Embryonic facial prominence (tissue), 1 donor: ENCODE results near the gene FSD1.
"Not testable (repeated sequence)": the region's sequence is repeated elsewhere in the genome, so short reads cannot be mapped to it uniquely, and the experiment has no call there.

Experiments used
- DNase-seq: peaks from one replicate; pipeline ENCODE4 v3.0.0-alpha.2; 2016; ENCODE audit errors: extremely low spot score

The FSD1 gene

GRCh38 chr19:4345342-4346019 is 41.1 kb downstream of the FSD1 start:
- DNase-seq, result no peak

- DNase-seq, result no peak
Observed at GRCh38 chr19:4346020-4346383, 41.6 kb downstream of the FSD1 start.

GRCh38 chr19:4347521-4347920 is 43.1 kb downstream of the FSD1 start:
- DNase-seq, result no peak

DNA sequence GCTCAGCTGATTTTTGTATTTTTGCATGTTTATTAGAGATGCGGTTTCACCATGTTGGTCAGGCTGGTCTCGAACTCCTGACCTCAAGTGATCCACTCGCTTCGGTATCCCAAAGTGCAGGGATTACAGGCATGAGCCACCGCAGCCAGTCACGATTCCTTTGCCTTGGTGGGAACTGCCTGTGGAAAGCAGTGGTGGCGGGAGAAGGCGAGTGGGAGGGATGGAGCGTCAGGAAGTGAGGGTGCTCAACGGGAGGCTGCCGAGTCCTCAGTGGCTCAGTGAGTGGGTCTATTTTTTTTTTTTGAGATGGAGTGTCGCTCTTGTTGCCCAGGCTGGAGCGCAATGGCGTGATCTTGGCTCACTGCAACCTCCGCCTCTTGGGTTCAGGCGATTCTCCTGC is 44.8 kb downstream of the FSD1 start:
- DNase-seq, result not testable (repeated sequence)

DNA sequence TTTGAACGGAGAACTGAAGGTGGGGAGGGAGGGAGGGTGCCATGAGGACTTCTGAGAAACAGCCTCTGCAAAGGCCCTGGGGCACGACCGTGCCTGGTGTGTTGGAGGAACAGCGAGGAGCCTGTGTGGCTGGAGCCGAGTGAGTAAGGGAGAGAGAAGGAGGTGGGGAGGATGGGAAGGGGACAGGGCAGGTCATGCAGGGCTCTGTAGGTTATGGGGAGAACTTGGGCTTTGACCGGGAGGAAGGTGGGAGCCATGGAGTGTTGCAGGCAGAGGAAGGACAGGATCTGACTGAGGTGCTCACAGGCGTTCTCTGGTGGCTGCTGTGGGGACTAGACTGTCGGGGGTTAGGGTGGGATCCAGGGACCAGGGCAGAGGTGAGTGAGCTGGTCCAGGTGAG is 45.7 kb downstream of the FSD1 start:
- DNase-seq, result no peak

- no peak for DNase-seq
Observed at GRCh38 chr19:4350726-4351125, 46.3 kb downstream of the FSD1 start.

DNA sequence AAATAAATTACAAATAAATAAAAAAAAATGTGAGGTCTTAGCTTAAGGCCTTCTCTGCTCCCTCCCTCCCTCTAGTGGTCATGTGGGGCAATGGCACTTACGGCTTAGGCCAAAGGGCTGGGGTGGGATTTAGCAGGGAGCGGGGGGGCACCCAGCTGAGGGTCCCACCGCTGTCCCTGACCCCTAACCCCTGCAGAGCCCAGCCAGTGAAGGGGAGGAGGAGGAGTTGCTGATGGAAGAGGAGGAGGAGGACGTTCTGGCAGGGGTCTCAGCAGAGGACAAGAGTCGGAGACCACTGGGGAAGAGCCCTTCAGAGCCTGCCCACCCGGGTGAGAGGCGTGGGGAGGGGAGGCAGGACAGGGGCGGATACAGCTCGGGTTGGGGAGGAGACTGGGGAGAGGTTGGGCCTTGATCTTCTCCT is 48.3 kb downstream of the FSD1 start:
- no peak for DNase-seq

DNA sequence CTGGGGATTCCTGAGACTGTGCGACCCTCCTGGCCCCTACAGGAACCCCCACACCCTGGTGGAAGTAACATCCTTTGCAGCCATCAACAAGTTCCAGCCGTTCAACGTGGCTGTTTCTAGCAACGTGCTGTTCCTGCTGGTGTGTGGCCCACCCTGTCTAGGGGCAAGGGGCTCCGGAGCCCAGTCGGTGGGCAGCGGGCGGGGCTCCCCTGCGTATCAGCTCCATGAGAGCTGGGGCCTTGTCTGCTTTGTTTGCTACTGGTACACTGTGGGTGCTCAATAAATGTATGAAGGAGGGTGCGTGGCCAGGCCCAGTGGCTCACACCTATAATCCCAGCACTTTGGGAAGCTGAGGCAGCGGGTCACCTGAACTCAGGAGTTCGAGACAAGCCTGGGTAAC is 49.9 kb downstream of the FSD1 start:
- no peak for DNase-seq

GRCh38 chr19:4354897-4355296 is 50.5 kb downstream of the FSD1 start:
- DNase-seq, result no peak

- no peak for DNase-seq
Observed at GRCh38 chr19:4357095-4357797, 52.8 kb downstream of the FSD1 start.

GRCh38 chr19:4357921-4358326 is 53.5 kb downstream of the FSD1 start:
- no peak for DNase-seq

GRCh38 chr19:4358709-4359626 is 54.6 kb downstream of the FSD1 start:
- no peak for DNase-seq

DNA sequence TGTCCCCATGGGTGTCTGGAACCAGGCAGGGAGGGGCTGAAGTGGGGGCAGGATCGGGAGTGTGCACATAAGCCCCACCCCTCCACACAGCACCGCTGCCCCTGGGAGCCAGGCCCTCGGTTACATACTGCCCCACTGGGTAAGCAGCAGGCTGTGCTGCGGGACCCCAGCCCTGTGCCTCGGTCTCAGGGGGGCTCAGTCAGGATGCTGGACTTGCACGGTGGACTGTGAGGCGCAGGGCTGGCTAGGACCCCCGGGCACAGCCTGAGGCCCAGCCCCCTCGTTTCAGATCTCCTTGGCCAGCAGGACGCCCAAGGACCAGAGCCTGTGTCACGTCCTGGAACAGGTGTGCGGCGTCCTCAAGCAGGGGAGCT is 55.2 kb downstream of the FSD1 start:
- DNase-seq, result no peak

DNA sequence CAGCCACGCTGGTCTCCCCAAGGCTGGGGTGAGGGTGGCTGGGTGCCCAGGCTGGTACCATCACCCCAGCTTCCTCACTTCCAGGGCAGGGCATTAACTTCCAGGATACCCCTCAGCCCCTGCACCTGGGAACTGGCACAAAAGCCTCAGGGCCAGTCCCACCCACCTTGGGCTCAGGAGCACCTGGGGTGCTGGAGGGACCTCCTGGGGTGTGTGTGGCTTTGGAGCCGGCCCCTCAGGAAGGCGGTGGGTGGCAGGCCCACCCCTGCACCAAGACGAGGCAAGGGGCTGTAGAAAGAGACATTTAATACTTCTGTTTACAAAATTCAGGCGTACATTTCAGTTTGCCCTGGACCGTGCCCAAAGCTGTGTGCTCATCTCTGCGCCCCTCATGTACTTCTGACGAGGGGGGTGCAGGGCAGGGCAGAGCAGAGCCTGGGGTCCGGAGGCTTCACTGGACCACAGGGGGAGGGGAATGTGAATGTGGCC is 55.7 kb downstream of the FSD1 start:
- DNase-seq, result no peak

- DNase-seq, result no peak
Observed at GRCh38 chr19:4360641-4361151, 56.3 kb downstream of the FSD1 start.

DNA sequence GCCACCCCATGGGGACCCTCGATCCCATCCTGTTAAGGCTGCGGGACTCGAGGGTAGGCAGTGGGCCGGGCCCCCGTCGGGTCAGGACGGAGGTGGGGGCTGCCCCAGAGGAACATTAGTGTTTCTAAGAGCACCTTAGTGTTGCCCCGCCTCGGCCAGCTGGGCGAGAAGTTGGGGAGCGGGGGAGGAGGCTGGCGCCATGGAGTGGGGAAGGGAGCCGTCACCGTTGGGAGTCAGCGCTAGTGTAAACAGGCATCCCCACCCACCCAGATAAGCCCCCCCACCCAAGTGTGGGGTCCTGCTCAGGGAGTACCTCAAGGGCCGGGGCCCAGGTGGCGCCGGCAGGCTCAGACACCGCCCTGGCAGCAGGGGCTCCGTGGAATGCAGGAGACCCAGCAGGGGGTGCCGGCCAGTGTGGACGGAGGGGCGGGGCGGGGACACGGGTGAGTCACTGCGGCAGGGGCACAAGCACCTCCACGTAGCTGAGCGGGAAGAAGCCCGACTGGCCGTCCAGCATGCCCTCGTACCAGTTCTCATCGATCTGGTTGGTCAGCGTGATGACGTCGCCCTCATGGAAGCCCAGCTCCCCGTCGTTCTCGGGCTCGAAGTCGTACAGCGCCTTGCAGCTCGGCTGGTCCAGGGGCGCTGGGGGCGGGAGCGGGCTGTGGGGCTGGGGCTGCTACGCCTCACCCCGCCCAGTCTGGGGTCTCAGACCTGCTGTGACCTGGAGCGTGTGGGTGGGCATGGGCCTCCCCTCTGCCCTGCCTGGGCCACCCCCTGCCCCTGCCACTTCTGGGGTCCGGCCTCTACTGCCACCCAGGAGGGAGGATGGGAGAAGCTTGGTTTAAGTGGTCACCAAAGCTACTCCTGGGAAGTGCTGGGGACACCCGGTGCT is 57.0 kb downstream of the FSD1 start:
- no peak for DNase-seq

GRCh38 chr19:4362101-4362828 is 57.9 kb downstream of the FSD1 start:
- no peak for DNase-seq

DNA sequence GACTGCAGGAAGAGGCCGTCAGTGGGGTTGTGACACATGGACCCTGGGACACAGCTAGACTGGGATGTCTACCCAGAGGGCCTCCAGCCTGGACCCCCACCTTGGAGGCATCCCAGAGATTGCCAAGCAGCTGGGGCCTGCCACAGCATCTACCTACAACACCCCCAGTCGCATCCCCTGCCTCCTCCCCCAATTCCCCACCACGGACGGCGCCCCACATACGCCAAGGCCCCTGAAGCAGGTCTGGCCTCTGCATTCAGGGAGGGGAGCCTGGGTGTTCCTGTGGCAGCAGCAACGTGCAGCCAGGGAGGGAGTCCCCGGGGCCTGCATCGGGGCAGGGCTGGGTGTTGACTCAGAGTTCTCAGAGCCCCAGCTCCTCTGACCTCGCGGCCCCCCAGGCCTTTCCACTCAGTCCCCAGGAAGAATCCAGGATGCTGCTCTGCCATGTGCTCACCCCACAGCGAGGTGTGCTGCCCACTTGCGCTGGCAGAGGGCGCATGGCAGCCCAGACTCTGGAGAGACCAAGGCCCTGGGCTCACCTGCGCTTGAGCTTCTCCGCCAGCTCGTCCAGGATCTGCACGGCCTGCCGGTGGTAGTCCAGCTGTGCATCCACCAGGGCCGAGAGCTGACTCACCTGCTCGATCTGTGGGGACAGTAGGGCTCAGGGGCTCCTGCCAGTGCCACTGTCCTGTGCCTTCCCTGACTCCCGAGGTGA is 58.6 kb downstream of the FSD1 start:
- DNase-seq, result no peak

- no peak for DNase-seq
Observed at GRCh38 chr19:4363571-4364304, 59.3 kb downstream of the FSD1 start.
